ENCODE measurements around the gene VN1R5. TPM values are rescaled to one million over a fixed set of nuclear protein-coding genes. Genes with fewer than 3 reads are reported as not detected.
"Not testable (repeated sequence)": the region's sequence is repeated elsewhere in the genome, so short reads cannot be mapped to it uniquely, and the experiment has no call there.

The VN1R5 gene
- total and polyA plus RNA-seq, 11 donors = not detected

DNA sequence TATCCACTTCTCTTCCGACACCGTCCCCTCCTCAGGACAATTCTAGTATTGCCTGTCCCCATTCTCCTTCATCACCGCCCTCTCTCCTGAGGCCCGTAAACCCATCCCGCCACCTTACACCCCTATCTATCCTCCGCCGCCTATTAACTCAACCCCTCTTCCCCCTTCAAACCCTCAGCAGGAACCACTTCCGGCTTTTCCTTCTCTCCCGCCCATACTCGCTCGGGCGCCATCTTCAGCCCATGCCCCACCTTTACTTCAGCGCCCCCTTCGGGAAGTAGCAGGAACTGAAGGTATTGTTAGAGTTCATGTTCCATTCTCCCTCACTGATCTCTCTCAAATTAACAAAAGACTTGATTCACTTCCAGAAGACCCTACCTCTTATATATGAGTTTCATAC lies 31.6 kb downstream of the VN1R5 start:
- Histone ChIP-seq H3K9me3 (peaks cover 0 to 5% (median 0%) of the 10 kb centered on the region in 12 donors), H3K27ac (no peak overlapping the region), H3K4me1 (no peaks in the 10 kb centered on the region), H3K36me3 (no peaks in the 10 kb centered on the region), H3K27me3 (peaks cover 0 to 8% (median 0%) of the 10 kb centered on the region in 9 donors), H3K4me3 (no peak overlapping the region)
- intact Hi-C loops (cut with DNase I) = no loop called here
- ATAC-seq (no peak), DNase-seq (no peak)
- WGBS, 4 donors = 91 to 94% (median 94%) methylated on average over 14 of the region's 14 CpGs
- TF ChIP-seq, protein P1, sequence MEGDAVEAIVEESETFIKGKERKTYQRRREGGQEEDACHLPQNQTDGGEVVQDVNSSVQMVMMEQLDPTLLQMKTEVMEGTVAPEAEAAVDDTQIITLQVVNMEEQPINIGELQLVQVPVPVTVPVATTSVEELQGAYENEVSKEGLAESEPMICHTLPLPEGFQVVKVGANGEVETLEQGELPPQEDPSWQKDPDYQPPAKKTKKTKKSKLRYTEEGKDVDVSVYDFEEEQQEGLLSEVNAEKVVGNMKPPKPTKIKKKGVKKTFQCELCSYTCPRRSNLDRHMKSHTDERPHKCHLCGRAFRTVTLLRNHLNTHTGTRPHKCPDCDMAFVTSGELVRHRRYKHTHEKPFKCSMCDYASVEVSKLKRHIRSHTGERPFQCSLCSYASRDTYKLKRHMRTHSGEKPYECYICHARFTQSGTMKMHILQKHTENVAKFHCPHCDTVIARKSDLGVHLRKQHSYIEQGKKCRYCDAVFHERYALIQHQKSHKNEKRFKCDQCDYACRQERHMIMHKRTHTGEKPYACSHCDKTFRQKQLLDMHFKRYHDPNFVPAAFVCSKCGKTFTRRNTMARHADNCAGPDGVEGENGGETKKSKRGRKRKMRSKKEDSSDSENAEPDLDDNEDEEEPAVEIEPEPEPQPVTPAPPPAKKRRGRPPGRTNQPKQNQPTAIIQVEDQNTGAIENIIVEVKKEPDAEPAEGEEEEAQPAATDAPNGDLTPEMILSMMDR (IDR thresholded peaks at IDR 0.05) = no peak
- no peak for TF ChIP-seq POLR2A (IDR thresholded peaks at IDR 0.05)

DNA sequence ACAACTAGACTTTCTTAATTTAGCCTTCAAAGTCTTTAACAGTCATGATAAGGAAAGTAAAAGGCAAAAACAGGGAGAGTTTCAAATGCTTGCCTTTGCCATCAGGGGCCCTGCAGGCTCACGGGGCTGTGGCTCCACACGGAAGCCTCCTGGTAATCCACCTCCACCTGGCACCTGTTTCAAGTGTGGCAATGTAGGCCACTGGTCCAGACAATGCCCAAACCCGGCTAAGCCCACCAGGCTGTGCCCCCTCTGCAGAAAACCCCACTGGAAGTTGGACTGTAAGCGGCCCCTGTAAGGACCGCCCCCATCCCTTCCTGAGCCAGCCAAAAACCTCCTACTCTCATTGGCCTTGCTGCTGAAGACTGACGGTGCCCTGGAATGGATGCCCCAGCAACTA lies 32.5 kb downstream of the VN1R5 start:
- H3K27ac ChIP-seq = no peak overlapping the region
- no peaks in the 10 kb centered on the region for H3K4me1 ChIP-seq
- no peaks in the 10 kb centered on the region for H3K36me3 ChIP-seq
- ATAC-seq = no peak
- H3K4me3 ChIP-seq = no peak overlapping the region
- intact Hi-C loops (cut with DNase I) = no loop called here
- peaks cover 0 to 5% (median 0%) of the 10 kb centered on the region in 12 donors for H3K9me3 ChIP-seq
- WGBS, 4 donors = 92 to 96% (median 95%) methylated on average over 6 of the region's 6 CpGs
- no peak for TF ChIP-seq POLR2A (IDR thresholded peaks at IDR 0.05)
- TF ChIP-seq, protein P1 (IDR thresholded peaks at IDR 0.05) = no peak
- DNase-seq = no peak
- peaks cover 0 to 8% (median 0%) of the 10 kb centered on the region in 9 donors for H3K27me3 ChIP-seq

DNA sequence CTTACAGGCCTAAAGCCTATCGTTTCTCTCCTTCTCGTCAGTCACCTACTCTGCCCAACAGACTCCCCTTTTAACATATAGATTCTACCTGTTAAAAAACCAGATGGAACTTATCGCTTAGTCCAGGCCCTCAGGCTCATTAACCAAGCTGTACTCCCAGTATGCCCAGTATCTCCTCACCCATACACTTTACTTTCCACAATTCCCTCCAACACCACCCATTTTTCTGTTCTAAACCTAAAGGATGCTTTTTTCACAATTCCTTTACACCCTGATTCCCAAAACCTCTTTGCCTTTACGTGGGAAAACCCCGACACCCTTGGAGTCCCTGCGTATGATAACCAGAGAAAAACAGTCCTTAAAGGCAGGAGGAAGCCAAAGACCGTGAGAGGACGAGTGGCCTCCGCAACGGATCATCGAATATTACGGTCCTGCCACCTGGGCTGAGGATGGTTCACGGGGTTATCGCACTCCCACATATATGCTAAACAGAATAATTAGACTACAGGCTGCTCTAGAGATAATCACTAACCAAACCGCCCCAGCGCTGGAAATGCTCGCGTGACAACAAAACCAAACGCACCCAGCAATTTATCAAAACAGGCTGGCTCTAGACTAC lies 33.5 kb downstream of the VN1R5 start:
- H3K27ac ChIP-seq; H3K27me3 ChIP-seq; H3K36me3 ChIP-seq; H3K9me3 ChIP-seq; DNase-seq; H3K4me3 ChIP-seq; H3K4me1 ChIP-seq; ATAC-seq; intact Hi-C loops (cut with DNase I): not testable (repeated sequence)
- 92 to 94% (median 92%) methylated on average over 19 of the region's 19 CpGs for WGBS, 4 donors

DNA sequence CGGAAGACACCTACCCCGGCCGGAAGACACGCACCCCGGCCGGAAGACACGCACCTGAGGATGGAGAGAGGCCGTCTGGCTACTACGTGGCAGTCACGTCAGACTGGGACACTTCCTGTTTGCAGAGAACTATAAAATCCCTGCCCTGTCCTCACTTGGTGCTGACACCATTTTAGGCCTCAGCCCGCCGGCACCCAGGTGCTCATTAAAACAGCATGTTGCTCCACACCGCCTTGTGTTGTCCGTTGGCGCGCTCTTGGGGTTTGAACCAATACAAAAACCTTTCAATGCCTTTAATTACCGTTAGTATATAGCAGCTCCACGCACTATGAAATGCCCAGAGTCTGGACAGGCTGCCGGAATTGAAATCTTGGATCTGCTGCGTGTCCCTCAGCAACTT lies 34.7 kb downstream of the VN1R5 start:
- WGBS, 4 donors = 91 to 97% (median 96%) methylated on average over 20 of the region's 20 CpGs
- intact Hi-C loops (cut with DNase I) = no loop called here
- ATAC-seq = no peak

More for the DNA sequence above, 34.7 kb downstream of the VN1R5 start:
- DNase-seq = no peak
- no peak for TF ChIP-seq POLR2A (IDR thresholded peaks at IDR 0.05)
- TF ChIP-seq, protein P1 (IDR thresholded peaks at IDR 0.05) = no peak
- H3K4me3 ChIP-seq = no peak overlapping the region
- H3K27ac ChIP-seq = no peak overlapping the region
- H3K4me1 ChIP-seq = no peaks in the 10 kb centered on the region
- H3K27me3 ChIP-seq = peaks cover 0 to 8% (median 0%) of the 10 kb centered on the region in 9 donors
- peaks cover 0 to 5% (median 0%) of the 10 kb centered on the region in 12 donors for H3K9me3 ChIP-seq
- no peaks in the 10 kb centered on the region for H3K36me3 ChIP-seq
